ENCODE measurements around the gene EIF5A2.
"Not testable (repeated sequence)": the region's sequence is repeated elsewhere in the genome, so short reads cannot be mapped to it uniquely, and the experiment has no call there.

The EIF5A2 gene

GRCh38 chr3:170897978-170898377 lies 10.5 kb downstream of the EIF5A2 start:
- no peak for DNase-seq (ENCODE audit: low read depth)
- no peak for TF ChIP-seq CTCF (IDR thresholded peaks at IDR 0.05; ENCODE audit: low read length, missing control alignments)
- H3K4me3 ChIP-seq (replicated peaks; ENCODE audit: low read depth, low read length) = no peak overlapping the region

- not testable (repeated sequence) for DNase-seq (ENCODE audit: low read depth); H3K4me3 ChIP-seq (replicated peaks; ENCODE audit: low read depth, low read length)
Observed at GRCh38 chr3:170897199-170897598, 11.2 kb downstream of the EIF5A2 start.

- TF ChIP-seq CTCF (IDR thresholded peaks at IDR 0.05; ENCODE audit: low read length, missing control alignments) = no peak
- no peak overlapping the region for H3K4me3 ChIP-seq (replicated peaks; ENCODE audit: low read depth, low read length)
- DNase-seq (ENCODE audit: low read depth) = no peak
Observed at GRCh38 chr3:170896781-170897180, 11.7 kb downstream of the EIF5A2 start.

GRCh38 chr3:170896333-170896732 lies 12.1 kb downstream of the EIF5A2 start:
- not testable (repeated sequence) for DNase-seq (ENCODE audit: low read depth); H3K4me3 ChIP-seq (replicated peaks; ENCODE audit: low read depth, low read length)

- TF ChIP-seq CTCF (IDR thresholded peaks at IDR 0.05; ENCODE audit: low read length, missing control alignments) = no peak
- no peak for DNase-seq (ENCODE audit: low read depth)
- H3K4me3 ChIP-seq (replicated peaks; ENCODE audit: low read depth, low read length) = no peak overlapping the region
Observed at GRCh38 chr3:170893895-170894294, 14.5 kb downstream of the EIF5A2 start.

GRCh38 chr3:170889630-170890029 lies 18.8 kb downstream of the EIF5A2 start:
- no peak for DNase-seq (ENCODE audit: low read depth)
- TF ChIP-seq CTCF (IDR thresholded peaks at IDR 0.05; ENCODE audit: low read length, missing control alignments) = no peak
- H3K4me3 ChIP-seq (replicated peaks; ENCODE audit: low read depth, low read length) = no peak overlapping the region

- DNase-seq (ENCODE audit: low read depth) = no peak
- TF ChIP-seq CTCF (IDR thresholded peaks at IDR 0.05; ENCODE audit: low read length, missing control alignments) = no peak
- no peak overlapping the region for H3K4me3 ChIP-seq (replicated peaks; ENCODE audit: low read depth, low read length)
Observed at GRCh38 chr3:170889132-170889531, 19.3 kb downstream of the EIF5A2 start.

GRCh38 chr3:170884109-170884930 lies 24.1 kb downstream of the EIF5A2 start:
- not testable (repeated sequence) for DNase-seq (ENCODE audit: low read depth); H3K4me3 ChIP-seq (replicated peaks; ENCODE audit: low read depth, low read length)

GRCh38 chr3:170878688-170879087 lies 29.7 kb downstream of the EIF5A2 start:
- not testable (repeated sequence) for DNase-seq (ENCODE audit: low read depth); H3K4me3 ChIP-seq (replicated peaks; ENCODE audit: low read depth, low read length)

GRCh38 chr3:170877311-170877710 lies 31.1 kb downstream of the EIF5A2 start:
- not testable (repeated sequence) for DNase-seq (ENCODE audit: low read depth); H3K4me3 ChIP-seq (replicated peaks; ENCODE audit: low read depth, low read length)
